B cell (primary cell): Measurements from ENCODE around the gene PPP2R3A. TPM values are rescaled to one million over a fixed set of nuclear protein-coding genes. Genes with fewer than 3 reads are reported as not detected.
A peak's percentile ranks its signal among the peaks of the same experiment; 100 is the strongest.

Experiments used
- ATAC-seq: fragments of 200-7000 bp; cut with Tn5 transposase; one replicate; pipeline ENCODE4 v1.10.0; 2021; ENCODE audit warnings: low read depth, mild to moderate bottlenecking, moderate number of reproducible peaks, moderate library complexity
- CTCF ChIA-PET: fragments of 350-600 bp; sonication (Branson Sonifier 250); formaldehyde crosslinking; loops from one replicate; lab custom pipeline; 2021; ENCODE audit warnings: antibody characterized with exemption, inconsistent platforms; lab: Charles Lee
- POLR2A ChIA-PET: fragments of 350-600 bp; sonication (Branson Sonifier 250); formaldehyde crosslinking; loops from one replicate; lab custom pipeline; 2021; ENCODE audit warnings: antibody characterized with exemption; lab: Charles Lee
- DNase-seq: peaks from one replicate; pipeline ENCODE4 v3.0.0; 2013
- H2AFZ ChIP-seq: 2 replicates; pipeline ENCODE4 v1.6.1; 2012; ENCODE audit warnings: mild to moderate bottlenecking, low read depth, low read length; ENCODE audit not compliant: insufficient read depth, poor library complexity, severe bottlenecking
- H3K27ac ChIP-seq, 2 donors: 1 replicate in 1 of 2; 2 replicates in 1 of 2; pipeline ENCODE4 v1.5.1; 2012 to 2013; ENCODE audit warnings: low read length in 2 of 2, mild to moderate bottlenecking in 2 of 2, moderate library complexity in 1 of 2
- H3K27me3 ChIP-seq, 4 experiments: fragments of 200-600 bp in 1 of 4; sonication (generic) in 1 of 4; replicated peaks in 1 of 4; 1 replicate in 2 of 4; 2 replicates in 2 of 4; pipeline versions ENCODE4 v1.6.1 to v1.7.0; 2013 to 2016; ENCODE audit warnings: low read length in 3 of 4, mild to moderate bottlenecking in 2 of 4, mixed read lengths in 1 of 4, moderate library complexity in 1 of 4; ENCODE audit not compliant: insufficient read depth in 4 of 4, control insufficient read depth in 3 of 4; ENCODE audit errors: control extremely low read depth in 1 of 4
- H3K36me3 ChIP-seq, 2 experiments: replicated peaks in 1 of 2; 1 replicate in 1 of 2; 2 replicates in 1 of 2; pipeline versions ENCODE4 v1.6.1 to v1.7.1; 2013; ENCODE audit warnings: low read length in 1 of 2; ENCODE audit not compliant: insufficient read depth in 2 of 2, control insufficient read depth in 1 of 2; ENCODE audit errors: control extremely low read depth in 1 of 2, extremely low read depth in 1 of 2
- H3K4me1 ChIP-seq, 2 donors: fragments of 200-600 bp in 1 of 2; sonication (generic) in 1 of 2; 1 replicate in 1 of 2; 2 replicates in 1 of 2; pipeline versions ENCODE4 v1.5.1 to v1.6.1; 2013 to 2017; ENCODE audit warnings: low read length in 2 of 2; ENCODE audit not compliant: control insufficient read depth in 2 of 2, insufficient read depth in 2 of 2
- H3K4me2 ChIP-seq: replicated peaks from 2 replicates; pipeline ENCODE3; 2012; ENCODE audit warnings: mild to moderate bottlenecking, low read depth, low read length; ENCODE audit not compliant: poor library complexity, severe bottlenecking
- H3K4me3 ChIP-seq, 5 experiments: fragments of 200-600 bp in 1 of 5; sonication (generic) in 1 of 5; 1 replicate in 3 of 5; 2 replicates in 2 of 5; pipeline versions ENCODE4 v1.5.1 to v1.7.0; 2011 to 2016; ENCODE audit warnings: low read length in 4 of 5, mild to moderate bottlenecking in 4 of 5, low read depth in 2 of 5, control low read depth in 1 of 5, moderate library complexity in 1 of 5; ENCODE audit not compliant: insufficient read depth in 1 of 5; ENCODE audit errors: control extremely low read depth in 1 of 5, extremely low read depth in 1 of 5
- H3K79me2 ChIP-seq: fragments of 200-600 bp; sonication (generic); one replicate; pipeline ENCODE4 v1.6.0; 2016; ENCODE audit warnings: low read length; ENCODE audit not compliant: control insufficient read depth, insufficient read depth
- H3K9ac ChIP-seq: fragments of 200-600 bp; sonication (generic); 2 replicates; pipeline ENCODE4 v1.6.1; 2017; ENCODE audit warnings: mild to moderate bottlenecking, low read length, moderate library complexity
- H3K9me3 ChIP-seq, 3 donors: one replicate each; pipeline versions ENCODE4 v1.6.1 to v1.7.1; 2013; ENCODE audit warnings: low read length in 2 of 3; ENCODE audit not compliant: control insufficient read depth in 2 of 3, insufficient read depth in 1 of 3; ENCODE audit errors: control extremely low read depth in 1 of 3
- H4K20me1 ChIP-seq: 2 replicates; pipeline ENCODE4 v1.6.0; 2012; ENCODE audit warnings: mild to moderate bottlenecking, low read length; ENCODE audit not compliant: insufficient read depth, control insufficient read depth, poor library complexity, severe bottlenecking
- H3K27ac Mint-ChIP-seq: one replicate; pipeline ENCODE4 v1.8.0; 2021; ENCODE audit warnings: mixed read lengths
- H3K27me3 Mint-ChIP-seq: one replicate; pipeline ENCODE4 v1.8.0; 2021; ENCODE audit warnings: mixed read lengths
- H3K4me1 Mint-ChIP-seq: one replicate; pipeline ENCODE4 v1.8.0; 2021; ENCODE audit warnings: mixed read lengths
- H3K4me3 Mint-ChIP-seq: one replicate; pipeline ENCODE4 v1.8.0; 2021; ENCODE audit warnings: mixed read lengths
- H3K9me3 Mint-ChIP-seq: one replicate; pipeline ENCODE4 v1.8.0; 2022; ENCODE audit warnings: mixed read lengths; ENCODE audit not compliant: insufficient read depth
- EZH2 ChIP-seq: IDR thresholded peaks from 2 replicates; pipeline ENCODE4 v1.6.1; 2012; ENCODE audit warnings: borderline replicate concordance, low read depth, mild to moderate bottlenecking, moderate library complexity, low read length; ENCODE audit not compliant: insufficient read depth, poor library complexity, severe bottlenecking
- WGBS: methylation state at CpG from one replicate; pipeline ENCODE4 v1.1.5; 2013; ENCODE audit warnings: missing lambda C conversion rate; ENCODE audit not compliant: insufficient coverage; 5-methylcytosine and 5-hydroxymethylcytosine counted together
- intact Hi-C: fragments of 100-400 bp; cut with micrococcal nuclease; formaldehyde crosslinking; loops from one replicate; pipeline ENCODE4 v1.10.0; 2022
- polyA plus RNA-seq: library from polyadenylated mRNA; depleted of rRNA; stranded (reverse); fragments of >200 nt; gene quantifications from 2 replicates; pipeline ENCODE4 v1.2.3, GENCODE V29; 2012
- small RNA-seq: library from RNA; depleted of rRNA; stranded (forward); fragments of <200 nt; gene quantifications from one replicate; pipeline ENCODE3, GENCODE V24; 2012; ENCODE audit warnings: low replicate concordance, low read depth; ENCODE audit not compliant: insufficient read length
- total RNA-seq, 2 donors: library from RNA; stranded (reverse); fragments of 120-200 nt in 1 of 2; gene quantifications; 1 replicate in 1 of 2; 2 replicates in 1 of 2; pipeline versions ENCODE4 v1.2.3 to v1.2.4, GENCODE V29; 2013 to 2022
- TF ChIP-seq, protein P1 (sequence below): fragments of 200-600 bp; IDR thresholded peaks from one replicate; pipeline ENCODE4 v1.8.0; 2022; ENCODE audit warnings: antibody characterized with exemption, mild to moderate bottlenecking

The PPP2R3A gene
- total and polyA plus RNA-seq, 2 donors (not counting 1 experiment from before 2014, with no cell fraction given): 0.03 to 0.22 TPM

DNA sequence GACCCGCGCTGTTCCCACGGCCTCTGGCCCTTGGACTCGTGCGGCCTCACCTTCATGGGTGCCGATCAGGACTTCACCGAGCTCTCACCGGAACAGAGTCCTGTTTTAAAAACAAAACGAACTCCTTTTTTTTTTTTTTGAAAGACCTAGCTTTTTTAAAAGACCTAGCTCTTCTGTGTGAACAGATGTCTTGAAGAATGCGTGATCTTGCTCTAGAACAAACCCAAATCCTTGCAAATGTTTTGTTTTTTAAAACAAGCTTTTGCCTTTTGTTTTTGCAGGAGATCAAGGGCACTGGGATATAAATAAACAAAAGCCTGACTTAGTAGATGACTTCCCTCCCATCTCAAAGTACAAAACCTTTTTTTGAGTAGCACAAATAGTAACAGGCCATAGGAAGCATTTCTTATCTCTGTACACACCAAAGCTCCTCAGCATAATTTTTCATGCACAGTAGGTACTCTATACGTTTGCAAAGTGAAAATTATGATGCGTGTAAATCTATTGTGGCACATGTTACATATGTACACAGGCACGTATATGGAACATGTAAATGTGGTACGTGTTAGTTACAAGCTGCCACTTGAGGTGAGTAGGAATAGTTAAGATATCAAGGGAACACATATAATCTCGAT is 231.7 kb downstream of the PPP2R3A start:
- H3K4me1 Mint-ChIP-seq: peaks cover 29% of the 10 kb centered on the region
- POLR2A ChIA-PET: interaction anchor here (1.0 to 3.2 kb wide), 6 partner anchors 21 to 664 kb away, joined by 3 to 52 read pairs (median 13); partner anchors contain the start of genes NCK1, PCCB and STAG1
- peak overlapping the region; percentile 91 to 99 for H3K27ac ChIP-seq
- no peaks in the 10 kb centered on the region for H3K27me3 ChIP-seq
- peak overlapping the region; percentile 84 for H2AFZ ChIP-seq
- no peak for DNase-seq
- whole genome bisulfite sequencing: 18% methylated on average over 9 of the region's 15 CpGs
- peaks cover 48% of the 10 kb centered on the region for H3K79me2 ChIP-seq
- no peak for ATAC-seq
- H4K20me1 ChIP-seq: peaks cover 33% of the 10 kb centered on the region
- intact Hi-C loops: loop anchor here (5.0 to 10.0 kb wide), 2 partner anchors 120 to 1988 kb away; partner anchors contain the start of gene ARMC8
- peaks cover 0 to 3% (median 1%) of the 10 kb centered on the region in 3 donors for H3K9me3 ChIP-seq
- peak overlapping the region; percentile 97 for H3K4me3 Mint-ChIP-seq
- H3K9ac ChIP-seq: peak overlapping the region; percentile 89
- peak overlapping the region; percentile 82 for H3K4me2 ChIP-seq
- no peak for TF ChIP-seq EZH2
- TF ChIP-seq, protein P1, sequence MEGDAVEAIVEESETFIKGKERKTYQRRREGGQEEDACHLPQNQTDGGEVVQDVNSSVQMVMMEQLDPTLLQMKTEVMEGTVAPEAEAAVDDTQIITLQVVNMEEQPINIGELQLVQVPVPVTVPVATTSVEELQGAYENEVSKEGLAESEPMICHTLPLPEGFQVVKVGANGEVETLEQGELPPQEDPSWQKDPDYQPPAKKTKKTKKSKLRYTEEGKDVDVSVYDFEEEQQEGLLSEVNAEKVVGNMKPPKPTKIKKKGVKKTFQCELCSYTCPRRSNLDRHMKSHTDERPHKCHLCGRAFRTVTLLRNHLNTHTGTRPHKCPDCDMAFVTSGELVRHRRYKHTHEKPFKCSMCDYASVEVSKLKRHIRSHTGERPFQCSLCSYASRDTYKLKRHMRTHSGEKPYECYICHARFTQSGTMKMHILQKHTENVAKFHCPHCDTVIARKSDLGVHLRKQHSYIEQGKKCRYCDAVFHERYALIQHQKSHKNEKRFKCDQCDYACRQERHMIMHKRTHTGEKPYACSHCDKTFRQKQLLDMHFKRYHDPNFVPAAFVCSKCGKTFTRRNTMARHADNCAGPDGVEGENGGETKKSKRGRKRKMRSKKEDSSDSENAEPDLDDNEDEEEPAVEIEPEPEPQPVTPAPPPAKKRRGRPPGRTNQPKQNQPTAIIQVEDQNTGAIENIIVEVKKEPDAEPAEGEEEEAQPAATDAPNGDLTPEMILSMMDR: no peak
- peaks cover 27 to 29% of the 10 kb centered on the region in 2 donors for H3K4me1 ChIP-seq
- H3K4me3 ChIP-seq: peak overlapping the region; percentile 65 to 95 (median 86)
- CTCF ChIA-PET: interaction anchor here (1.0 to 5.8 kb wide), 9 partner anchors 9 to 817 kb away, joined by 3 to 43 read pairs (median 5); partner anchors contain the start of genes PCCB and STAG1
- peaks cover 4% of the 10 kb centered on the region for H3K27me3 Mint-ChIP-seq
- H3K9me3 Mint-ChIP-seq: no peaks in the 10 kb centered on the region
- no peaks in the 10 kb centered on the region for H3K36me3 ChIP-seq
- H3K27ac Mint-ChIP-seq: peak overlapping the region; percentile 100

Small RNA genes lying within 50 kb of the gene (small RNA-seq; reads per million reads assigned to genes)
- not detected for gene AC092989.1

Other genes with a start within 250 kb of the PPP2R3A start
- 97.1 and 99.6 TPM in 2 replicates for gene MSL2, start 230.6 kb downstream of the PPP2R3A start, total RNA-seq
- gene MSL2, start 230.6 kb downstream of the PPP2R3A start, polyA plus RNA-seq: 25.8 and 40.5 TPM in 2 replicates